Activated CD4-positive, CD25-positive, alpha-beta regulatory T cell (primary cell): ENCODE measurements around the gene ERRFI1.
A peak's percentile ranks its signal among the peaks of the same experiment; 100 is the strongest.

ENCODE experiments used
- DNase-seq, 4 experiments: peaks; one replicate each; lab custom pipeline; 2025; lab: John Stamatoyannopoulos, UW

ERRFI1 gene

DNA sequence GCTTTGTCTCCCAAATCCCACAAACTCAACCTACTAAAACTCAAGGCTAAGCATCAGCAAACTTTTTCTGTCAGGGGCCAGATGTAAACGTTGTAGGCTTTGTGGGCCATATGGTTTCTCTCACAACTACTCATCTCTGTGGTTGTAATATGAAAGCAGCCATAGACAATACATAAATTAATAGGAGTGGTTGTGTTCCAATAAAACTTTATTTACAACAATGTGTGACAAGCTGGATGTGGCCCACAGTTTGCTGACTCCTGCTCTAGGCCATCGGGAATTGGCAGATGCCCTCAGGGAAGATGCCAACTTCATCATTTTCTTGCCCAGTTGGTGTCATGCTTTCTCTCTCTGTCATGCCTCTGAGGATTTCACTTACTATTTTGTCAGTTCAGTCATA is 17.5 kb upstream of the ERRFI1 start:
- no peak for DNase-seq

DNA sequence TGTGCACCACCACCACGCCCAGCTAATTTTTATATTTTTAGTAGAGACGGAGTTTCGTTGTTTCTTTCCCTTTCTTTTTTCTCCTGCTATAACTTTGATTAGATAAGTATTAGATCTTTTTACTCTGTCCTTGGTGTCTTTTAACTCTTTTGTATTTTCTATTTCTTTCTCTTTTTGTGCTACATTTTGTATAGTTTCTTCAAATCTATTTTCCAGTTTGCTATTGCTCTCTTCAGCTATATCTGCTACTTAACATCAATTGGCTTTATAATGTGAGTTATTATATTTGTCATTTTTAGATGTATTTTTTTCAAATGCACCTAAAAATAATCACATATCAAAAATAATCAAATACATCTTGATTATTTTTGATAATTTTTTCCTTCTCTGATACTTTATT is 16.0 kb upstream of the ERRFI1 start:
- DNase-seq: no peak

DNA sequence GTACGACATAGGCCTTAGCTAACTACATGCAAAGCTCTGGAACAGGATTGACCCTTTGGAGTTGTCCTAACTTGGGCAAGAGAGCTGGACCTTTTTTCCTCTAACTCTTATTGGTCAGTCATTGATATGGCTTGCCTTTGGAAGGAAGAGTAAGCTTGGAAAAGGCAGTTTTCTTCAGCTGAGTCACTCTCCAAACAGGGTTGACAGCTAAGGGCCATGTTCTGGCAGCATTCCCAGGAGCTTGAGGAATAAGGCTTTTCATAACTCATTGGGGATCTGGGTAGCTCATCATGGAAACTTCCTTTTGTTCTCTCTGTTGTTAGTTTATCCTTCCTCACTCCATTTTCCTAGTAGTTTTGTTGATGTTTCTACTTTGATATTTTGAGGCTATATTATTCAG is 14.5 kb upstream of the ERRFI1 start:
- DNase-seq: no peak

DNA sequence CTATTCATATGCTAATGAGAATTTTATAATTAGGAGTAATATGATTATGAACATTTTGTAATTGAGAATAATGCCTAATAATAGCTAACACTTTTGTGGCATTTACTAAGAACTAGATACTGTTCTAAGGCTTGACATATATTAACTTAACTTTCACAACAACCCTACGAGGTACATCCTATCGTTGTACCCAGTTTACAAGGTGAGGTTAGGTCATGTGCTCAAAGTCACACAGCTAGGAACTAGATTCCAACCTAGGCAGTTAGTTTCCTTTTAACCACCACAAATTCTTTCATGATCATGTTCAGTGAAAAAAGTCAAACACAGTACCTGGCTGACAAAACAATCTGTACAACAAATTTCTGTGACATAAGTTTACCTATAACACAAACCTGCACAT is 13.0 kb upstream of the ERRFI1 start:
- no peak for DNase-seq

DNA sequence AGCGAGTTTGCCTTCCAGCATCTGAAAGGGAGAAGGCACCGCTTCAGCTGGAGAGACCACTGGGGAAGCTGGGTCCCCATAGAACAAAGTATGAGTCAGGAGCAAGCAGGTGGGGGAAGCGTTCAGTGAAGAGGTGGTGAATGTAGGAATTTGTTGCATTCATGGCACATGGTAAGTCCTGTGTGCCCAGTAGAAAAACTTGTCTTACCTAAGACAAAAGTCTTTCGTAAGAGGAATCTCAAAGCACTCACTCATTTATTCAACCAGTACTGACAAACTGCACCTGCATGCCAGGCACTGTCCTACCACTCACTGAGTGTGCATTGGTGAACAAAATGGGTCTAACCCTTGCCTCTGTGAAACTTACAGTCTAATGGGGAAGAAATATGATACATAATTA is 9.2 kb upstream of the ERRFI1 start:
- no peak for DNase-seq

DNA sequence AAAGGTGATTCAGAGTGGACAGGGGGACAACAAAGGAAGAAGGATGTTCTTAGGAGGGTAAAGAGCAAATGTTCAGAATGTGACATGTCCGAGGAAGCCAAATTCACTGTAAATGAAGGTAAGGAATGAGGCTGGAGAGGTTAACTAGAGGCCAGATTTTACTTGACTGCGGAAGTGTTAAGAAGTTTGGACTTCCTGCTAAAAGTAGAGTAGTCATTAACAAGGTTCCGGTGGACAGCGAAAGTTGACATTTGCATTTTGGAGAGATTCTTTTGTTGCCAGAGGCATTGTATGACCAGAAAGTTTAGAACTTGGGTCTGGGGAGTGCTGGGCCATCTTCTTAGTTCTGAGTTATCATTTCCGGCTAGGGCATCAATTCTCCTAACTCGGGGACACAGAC is 7.2 kb upstream of the ERRFI1 start:
- DNase-seq: no peak

DNA sequence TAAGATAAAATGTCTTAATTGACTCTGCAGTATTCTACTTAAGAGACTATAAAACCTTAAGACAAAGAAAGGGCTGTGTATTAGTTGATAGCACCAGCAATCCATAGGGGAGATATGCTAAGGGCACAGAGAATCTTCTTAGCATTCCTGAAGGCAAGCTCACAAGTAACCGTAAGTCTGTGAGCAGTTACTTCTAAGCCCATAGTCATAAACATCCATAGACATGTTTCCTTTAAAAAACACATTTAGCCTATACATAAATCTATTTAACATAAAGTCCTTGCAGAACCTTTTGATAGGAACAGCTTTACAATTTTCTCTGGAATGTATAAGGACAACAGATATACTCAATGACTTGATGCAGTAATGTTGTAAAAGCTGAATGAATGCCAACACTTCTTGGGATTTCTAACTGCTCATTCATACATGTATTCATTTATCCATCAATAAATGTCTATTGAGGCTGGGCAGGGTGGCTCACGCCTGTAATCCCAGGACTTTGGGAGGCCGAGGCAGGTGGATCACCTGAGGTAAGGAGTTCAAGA is 6.3 kb upstream of the ERRFI1 start:
- DNase-seq: no peak

DNA sequence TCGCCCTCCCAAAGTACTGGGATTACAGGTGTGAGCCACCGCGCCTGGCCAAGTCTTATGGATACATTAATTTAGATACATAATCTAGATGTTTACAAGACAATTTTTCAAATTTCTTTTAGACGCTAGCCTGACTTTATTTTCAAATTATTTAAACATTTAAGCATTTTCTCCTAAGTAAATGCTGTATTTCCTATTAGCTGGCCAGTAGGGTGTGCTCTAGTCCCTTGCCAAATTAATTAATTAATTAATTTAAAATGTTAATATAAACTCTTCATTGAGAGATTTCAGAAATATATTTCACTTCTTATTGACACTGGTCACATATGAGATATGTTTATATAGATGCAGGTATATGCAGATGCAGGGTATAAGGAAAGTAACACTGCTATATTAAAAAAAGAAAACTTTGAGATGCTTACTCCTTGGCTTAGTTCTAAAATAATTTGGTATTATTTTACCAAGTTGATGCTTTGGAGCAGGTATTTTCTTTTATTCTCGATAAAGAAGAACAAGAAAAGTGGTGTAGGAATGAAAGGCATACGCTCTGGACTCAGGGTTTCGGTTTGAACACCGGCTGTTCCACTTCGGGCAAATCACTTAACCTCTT is 5.2 kb upstream of the ERRFI1 start:
- DNase-seq: peak in 1 of 4 experiments; percentile 4

DNA sequence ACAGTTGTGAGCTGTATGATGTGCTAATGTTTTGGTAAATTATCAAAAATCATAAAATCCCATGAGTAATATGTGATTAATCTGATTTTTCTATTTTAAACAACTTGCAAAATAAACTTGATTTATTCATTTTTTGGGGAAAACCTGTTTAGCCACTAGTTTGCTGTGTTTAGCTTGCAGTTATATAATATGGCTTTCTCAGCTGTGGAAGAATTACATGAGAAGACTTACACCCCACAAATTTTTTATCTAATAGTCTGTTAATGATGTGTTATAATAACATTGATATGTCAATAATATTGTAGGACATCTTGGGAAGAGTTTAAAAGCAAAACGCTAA is 2.4 kb upstream of the ERRFI1 start:
- DNase-seq: no peak

DNA sequence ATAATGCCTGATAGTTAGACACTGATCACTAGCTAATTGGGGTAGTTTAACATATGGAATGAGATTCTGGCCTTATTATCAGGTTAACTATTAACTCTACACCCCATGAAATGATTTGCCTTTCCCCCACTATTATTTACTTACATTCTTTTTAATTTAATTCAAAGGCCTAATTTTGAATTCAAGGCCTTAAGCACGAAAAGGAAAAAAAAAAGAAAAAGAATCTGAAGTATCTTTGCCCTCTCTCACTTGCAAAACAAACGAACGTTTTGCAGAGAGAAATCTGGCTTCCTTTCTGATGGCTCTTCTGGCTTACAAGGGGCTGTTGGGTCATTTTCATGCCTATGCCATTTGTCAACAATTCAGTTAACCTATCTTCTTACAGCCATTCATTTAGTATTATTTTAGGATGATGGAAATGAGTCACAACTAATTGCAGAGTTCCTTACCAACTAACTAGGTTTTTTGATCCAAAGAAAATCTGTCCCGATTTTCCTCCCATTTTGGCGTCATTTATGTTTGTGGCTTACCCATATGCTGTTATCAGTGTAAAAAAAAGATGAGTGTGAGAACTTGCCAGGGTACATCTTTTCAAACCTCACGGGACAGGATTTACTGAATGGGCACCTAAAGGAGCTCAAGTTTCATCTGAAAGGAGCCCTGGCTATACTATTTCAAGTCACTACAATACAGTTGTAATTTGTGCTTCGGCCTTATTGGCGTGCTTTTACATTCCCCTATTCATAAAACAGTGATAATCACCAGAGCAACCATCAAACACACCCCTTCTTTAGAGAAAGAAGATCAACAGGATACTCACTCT is 1.9 kb upstream of the ERRFI1 start:
- DNase-seq: no peak

DNA sequence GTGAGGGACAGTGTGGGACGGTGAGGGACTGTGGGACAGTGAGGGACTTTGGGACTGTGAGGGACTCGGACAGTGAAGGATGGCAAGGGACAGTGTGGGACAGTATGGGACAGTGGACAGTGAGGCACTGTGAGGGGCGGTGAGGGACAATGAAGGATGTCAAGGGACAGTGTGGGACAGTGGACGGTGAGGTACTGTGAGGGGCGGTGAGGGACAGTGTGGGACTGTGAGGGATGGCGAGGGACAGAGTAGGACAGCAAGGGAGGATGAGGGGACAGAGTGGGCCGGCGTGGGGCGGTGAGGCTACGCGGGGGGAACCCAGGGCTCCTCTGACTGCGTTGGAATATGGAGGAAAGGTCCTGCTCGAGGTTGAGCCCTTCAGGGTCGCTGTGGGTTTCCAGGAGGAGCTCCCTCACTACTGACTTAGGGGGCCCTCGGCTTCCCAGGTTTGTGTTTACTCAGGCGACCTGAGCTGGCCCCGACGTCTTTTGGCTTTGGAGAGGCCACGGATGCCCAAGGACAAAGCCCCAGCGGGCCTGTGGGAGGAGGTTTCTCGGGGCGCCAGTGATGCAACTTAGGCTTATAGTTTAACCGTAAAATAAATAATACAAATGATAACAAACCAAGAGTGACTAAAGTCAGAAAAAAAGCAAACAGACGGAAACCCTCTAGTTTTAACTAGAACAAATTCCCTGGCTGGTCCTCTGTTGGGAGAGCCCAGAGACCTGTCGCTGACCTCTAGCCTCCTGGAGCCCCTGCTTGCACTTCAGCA is 1.1 kb upstream of the ERRFI1 start:
- DNase-seq: no peak

DNA sequence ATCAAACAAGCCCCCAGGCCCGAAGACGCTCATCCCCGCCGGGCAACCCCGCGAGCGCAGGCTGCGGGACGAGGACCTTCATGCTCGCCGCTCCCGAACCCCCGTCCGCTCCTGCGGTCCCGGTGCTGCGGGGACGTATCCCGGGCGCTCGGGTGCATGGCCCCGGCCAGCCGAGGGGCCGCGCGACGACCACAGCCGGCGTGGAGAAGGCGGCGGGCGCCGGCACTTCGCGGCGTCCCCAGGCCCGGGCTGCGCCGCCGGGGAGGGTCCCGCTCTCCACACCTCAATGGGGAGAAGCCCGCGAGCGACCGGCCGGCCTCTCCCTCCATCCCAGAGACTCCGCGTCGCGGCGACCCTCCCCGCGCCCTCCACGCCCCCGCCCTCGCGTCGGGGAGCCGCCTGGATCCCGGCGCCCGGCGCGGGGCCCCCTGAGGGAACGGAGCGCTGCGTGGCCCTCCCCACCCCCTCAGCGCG is 401 bp downstream of the ERRFI1 start:
- no peak for DNase-seq

DNA sequence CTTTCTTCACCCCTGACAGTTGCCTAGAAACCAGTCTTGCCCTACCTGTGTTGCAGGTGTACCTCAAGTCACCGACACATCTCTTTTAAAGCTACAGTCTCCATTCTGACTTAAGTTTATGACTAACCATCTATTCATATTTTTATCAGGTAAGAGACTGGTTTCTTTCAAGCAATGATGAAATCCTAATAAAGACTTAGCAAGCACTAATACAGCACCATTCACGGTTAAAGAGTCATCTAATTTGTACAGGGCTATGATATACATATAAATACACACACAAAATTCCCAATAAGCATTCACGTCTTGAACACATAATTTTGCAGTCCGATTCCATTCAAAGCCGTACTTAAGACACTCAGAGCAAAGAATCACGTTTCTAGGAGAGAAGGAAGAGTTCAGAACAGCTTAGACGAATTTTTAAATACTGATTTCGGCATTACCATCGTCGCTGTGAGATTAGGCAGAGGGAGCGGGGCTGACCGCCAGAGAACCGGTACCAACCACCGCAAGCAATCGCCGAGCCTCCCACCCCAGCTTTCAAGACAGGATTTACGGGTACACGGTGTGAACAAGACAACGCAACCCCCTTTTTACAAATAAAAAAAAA is 943 bp downstream of the ERRFI1 start:
- no peak for DNase-seq

DNA sequence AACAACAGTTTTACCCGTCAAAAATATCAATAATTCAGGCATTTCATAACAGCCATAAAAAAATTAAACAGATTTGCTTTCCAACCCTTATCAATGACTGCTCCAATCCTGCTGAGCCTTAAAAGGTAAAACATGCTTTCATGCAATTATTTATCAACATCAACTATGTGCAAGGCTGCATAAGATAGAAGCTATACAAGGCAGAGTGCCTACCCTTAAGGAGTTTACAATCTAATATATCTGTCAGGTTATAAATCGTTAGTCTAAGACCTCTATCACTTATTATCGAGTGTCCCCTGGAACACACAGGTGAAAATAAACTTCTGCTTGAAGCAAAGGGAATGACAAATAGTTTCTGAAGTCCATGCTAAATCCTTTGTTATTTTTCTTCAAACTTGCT is 1.8 kb downstream of the ERRFI1 start:
- no peak for DNase-seq

DNA sequence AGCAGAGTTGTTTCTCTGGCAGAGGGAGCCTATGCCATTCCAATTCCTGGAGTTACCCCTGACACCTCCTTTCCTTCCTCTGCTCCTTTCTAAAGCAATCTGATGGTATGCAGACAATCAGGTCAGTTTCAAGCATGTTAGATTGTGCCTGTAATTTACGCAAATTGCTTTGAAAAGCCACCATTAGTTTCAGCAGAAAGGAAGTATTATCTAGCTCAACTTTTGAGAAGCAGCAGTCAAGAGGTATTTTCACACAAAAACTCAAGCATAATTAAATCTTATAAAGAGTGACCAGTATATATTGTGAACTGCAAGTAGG is 2.2 kb downstream of the ERRFI1 start:
- DNase-seq: no peak

DNA sequence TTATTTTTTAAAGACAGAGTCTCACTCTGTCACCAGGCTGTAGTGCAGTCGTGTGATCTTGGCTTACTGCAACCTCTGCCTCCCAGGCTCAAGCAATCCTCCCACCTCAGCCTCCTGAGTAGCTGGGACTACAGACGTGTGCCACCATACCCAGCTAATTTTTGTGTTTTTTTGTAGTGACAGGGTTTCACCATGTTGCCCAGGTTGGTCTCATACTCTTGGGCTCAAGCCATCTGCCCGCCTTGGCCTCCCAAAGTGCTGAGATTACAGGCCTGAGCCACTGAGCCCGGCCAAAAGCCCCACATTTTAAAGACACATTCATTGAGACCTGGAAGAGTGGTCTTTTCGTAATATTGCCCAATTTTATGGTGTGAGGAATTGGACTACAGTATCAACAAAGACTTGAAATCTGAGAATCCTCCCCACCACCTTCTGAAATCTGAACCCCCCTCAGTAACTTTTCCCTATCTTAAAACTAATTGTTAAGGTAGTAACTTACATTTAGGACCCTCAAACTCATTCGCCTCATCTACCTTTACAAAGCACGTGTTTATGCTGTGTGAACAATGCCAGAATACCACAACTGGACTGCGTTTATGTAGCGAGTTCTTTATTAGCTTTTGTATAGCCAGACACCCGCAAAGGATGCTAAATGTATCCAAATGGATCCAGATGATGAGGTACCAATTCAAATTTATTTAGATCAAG is 2.7 kb downstream of the ERRFI1 start:
- DNase-seq: no peak

DNA sequence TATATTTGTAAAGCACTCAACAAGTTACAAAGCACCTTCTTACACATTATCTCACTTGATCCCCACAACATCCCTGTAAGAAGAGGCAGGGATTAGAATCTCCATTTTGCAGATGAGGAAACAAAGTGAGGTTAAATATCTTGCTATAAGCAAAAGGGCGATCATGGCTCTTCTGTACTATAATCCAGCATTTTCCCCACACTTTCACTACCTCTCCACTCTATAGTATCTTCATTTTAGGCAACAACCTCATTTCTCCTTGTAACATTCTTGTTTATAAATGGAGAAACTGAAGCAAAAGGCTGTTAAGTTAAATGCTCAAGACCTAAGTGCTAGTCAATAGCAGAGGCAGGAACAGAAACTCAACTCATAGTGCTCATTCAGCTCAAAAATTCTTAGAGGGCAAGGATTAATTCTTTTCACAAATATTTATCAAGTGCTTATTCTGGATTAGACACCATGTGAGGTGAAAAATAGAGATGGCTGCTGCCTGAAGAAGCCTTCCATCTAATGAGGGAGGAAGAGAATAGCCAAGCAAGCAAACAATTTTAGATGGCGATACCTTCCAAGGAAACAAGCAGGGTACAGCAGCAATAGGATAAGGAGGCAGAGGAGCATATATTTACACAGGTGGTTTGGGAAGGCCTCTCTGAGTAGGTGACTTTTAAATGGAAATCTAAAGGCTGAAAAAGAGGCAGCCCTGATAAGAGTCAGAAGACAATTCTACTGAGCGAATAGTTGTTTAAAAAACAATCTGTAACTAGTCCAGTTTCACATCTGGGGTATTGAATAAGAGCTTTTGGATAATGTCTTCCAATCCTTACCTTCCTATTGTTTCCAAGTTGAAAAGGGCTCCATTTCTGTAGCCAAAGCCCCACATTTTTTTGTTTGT is 3.5 kb downstream of the ERRFI1 start:
- no peak for DNase-seq

DNA sequence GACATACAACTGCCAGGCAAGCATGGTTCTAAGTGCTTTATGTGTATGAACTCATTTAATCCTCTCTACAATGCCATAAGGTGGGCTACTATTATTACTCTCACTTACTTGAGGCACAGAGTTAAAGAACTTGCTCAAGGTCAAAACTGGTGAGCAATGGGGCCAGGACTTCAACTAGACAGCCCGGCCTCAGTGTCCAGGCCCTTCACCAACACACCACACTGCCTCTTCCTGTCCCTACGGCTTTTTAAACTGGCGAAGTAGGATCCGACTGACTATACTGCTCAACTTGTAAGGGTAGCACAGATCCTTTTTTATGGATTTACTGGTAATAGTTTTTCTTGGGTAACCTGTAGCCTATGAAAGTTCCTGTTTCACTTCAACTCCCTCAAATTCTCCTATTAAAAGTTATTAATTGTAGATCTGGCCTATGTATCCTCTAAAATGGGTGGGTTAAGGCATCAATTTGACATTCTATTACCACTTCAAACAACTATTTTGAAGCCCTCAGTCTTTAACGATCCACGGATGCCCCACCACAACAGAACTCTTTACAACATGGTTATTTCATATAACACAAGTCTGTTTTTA is 4.3 kb downstream of the ERRFI1 start:
- DNase-seq: no peak

DNA sequence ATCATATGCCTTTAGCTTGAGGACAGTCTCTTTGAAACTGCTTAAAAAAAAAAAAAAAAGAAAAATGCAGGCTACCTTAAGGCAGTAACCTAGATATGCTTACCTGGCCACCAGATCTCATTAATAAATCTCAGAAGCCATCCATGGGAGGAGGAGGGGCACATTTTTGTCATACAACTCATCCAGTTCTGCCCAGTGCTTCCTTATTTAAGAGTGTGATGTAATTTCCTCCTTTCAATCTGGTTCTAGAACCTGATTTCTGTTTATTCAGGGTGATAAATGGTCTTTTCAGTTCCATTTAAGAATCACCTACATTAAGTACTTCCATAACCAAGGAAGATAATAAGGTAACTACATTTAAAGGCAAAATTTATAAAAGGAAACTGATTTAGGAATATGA is 6.1 kb downstream of the ERRFI1 start:
- DNase-seq: no peak

DNA sequence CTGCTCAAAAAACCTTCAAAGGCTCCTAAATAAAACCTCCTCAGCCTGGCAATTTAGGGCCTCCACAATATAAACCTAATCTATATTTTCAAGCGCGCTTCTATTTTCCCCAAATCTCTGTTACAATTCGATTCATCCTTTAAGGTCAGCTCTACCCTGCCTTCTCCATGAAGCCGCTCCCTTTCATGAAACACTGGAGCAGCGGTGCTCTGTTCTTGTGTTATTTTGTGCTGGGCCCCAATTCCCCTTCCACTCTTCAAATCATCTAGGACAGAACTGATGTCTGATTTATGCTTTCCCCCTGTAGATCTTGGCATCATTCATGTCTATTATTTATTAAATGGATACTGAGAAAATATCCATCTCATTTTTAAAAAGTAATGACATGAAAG is 6.9 kb downstream of the ERRFI1 start:
- no peak for DNase-seq
